Measurements from ENCODE around the gene KAZN. TPM values are rescaled to one million over a fixed set of nuclear protein-coding genes. Genes with fewer than 3 reads are reported as not detected.
"Not testable (repeated sequence)": the region's sequence is repeated elsewhere in the genome, so short reads cannot be mapped to it uniquely, and the experiment has no call there.

The KAZN gene
- total RNA-seq, 1 donor from 2014 or later = 11.6 TPM

GRCh38 chr1:15134285-15134684 is 535.8 kb downstream of the KAZN start:
- no peak for TF ChIP-seq CTCF (conservative IDR thresholded peaks at IDR 0.05)
- no peak for DNase-seq (ENCODE audit: low read depth, low spot score)
- H3K4me1 Mint-ChIP-seq = no peaks in the 10 kb centered on the region
- H3K27me3 Mint-ChIP-seq (ENCODE audit: low read depth) = peaks cover 21% of the 10 kb centered on the region
- H3K4me3 Mint-ChIP-seq = no peak overlapping the region
- no peak overlapping the region for H3K27ac Mint-ChIP-seq (ENCODE audit: unreplicated experiment)
- H3K9me3 Mint-ChIP-seq = peaks cover 6% of the 10 kb centered on the region
- H3K36me3 Mint-ChIP-seq (ENCODE audit: low read depth) = peaks cover 3% of the 10 kb centered on the region

- H3K27me3 Mint-ChIP-seq (ENCODE audit: low read depth) = peaks cover 23% of the 10 kb centered on the region
- H3K4me1 Mint-ChIP-seq; DNase-seq (ENCODE audit: low read depth, low spot score); H3K9me3 Mint-ChIP-seq; H3K4me3 Mint-ChIP-seq; H3K27ac Mint-ChIP-seq (ENCODE audit: unreplicated experiment); H3K36me3 Mint-ChIP-seq (ENCODE audit: low read depth): not testable (repeated sequence)
These were observed 537.1 kb downstream of the KAZN start for GRCh38 chr1:15135604-15136003.

- Mint-ChIP-seq H3K27ac (ENCODE audit: unreplicated experiment) (no peak overlapping the region), H3K9me3 (no peaks in the 10 kb centered on the region), H3K27me3 (ENCODE audit: low read depth) (peaks cover 28% of the 10 kb centered on the region), H3K36me3 (ENCODE audit: low read depth) (no peaks in the 10 kb centered on the region), H3K4me3 (no peak overlapping the region), H3K4me1 (peaks cover 6% of the 10 kb centered on the region)
- no peak for DNase-seq (ENCODE audit: low read depth, low spot score)
- no peak for TF ChIP-seq CTCF (conservative IDR thresholded peaks at IDR 0.05)
These were observed 539.3 kb downstream of the KAZN start for GRCh38 chr1:15137809-15138208.

- Mint-ChIP-seq H3K4me3 (no peak overlapping the region), H3K27me3 (ENCODE audit: low read depth) (peaks cover 24% of the 10 kb centered on the region), H3K36me3 (ENCODE audit: low read depth) (no peaks in the 10 kb centered on the region), H3K4me1 (peaks cover 6% of the 10 kb centered on the region), H3K9me3 (no peaks in the 10 kb centered on the region), H3K27ac (ENCODE audit: unreplicated experiment) (no peak overlapping the region)
- no peak for TF ChIP-seq CTCF (conservative IDR thresholded peaks at IDR 0.05)
- peak; percentile 6 for DNase-seq (ENCODE audit: low read depth, low spot score)
These were observed 541.3 kb downstream of the KAZN start for GRCh38 chr1:15139654-15140350.

- Mint-ChIP-seq H3K9me3 (no peaks in the 10 kb centered on the region), H3K36me3 (ENCODE audit: low read depth) (no peaks in the 10 kb centered on the region), H3K27me3 (ENCODE audit: low read depth) (peaks cover 17% of the 10 kb centered on the region), H3K4me1 (peaks cover 7% of the 10 kb centered on the region), H3K4me3 (no peak overlapping the region), H3K27ac (ENCODE audit: unreplicated experiment) (no peak overlapping the region)
- no peak for DNase-seq (ENCODE audit: low read depth, low spot score)
- peak; percentile 42 for TF ChIP-seq CTCF (conservative IDR thresholded peaks at IDR 0.05)
These were observed 543.6 kb downstream of the KAZN start for GRCh38 chr1:15141935-15142539.

- Mint-ChIP-seq H3K27ac (ENCODE audit: unreplicated experiment) (peak overlapping the region; percentile 75), H3K27me3 (ENCODE audit: low read depth) (peaks cover 39% of the 10 kb centered on the region), H3K36me3 (ENCODE audit: low read depth) (no peaks in the 10 kb centered on the region), H3K4me3 (no peak overlapping the region), H3K4me1 (peaks cover 3% of the 10 kb centered on the region), H3K9me3 (no peaks in the 10 kb centered on the region)
- TF ChIP-seq CTCF (conservative IDR thresholded peaks at IDR 0.05) = no peak
- DNase-seq (ENCODE audit: low read depth, low spot score) = no peak
These were observed 546.8 kb downstream of the KAZN start for GRCh38 chr1:15145327-15145726.

Data from neural crest cell (in vitro differentiated cells).